HEK293T (cell line): Measurements from ENCODE around the gene PNKD.

Source experiments
- CTBP1 ChIP-seq: fragments of 450-650 bp; IDR thresholded peaks from 2 replicates; pipeline ENCODE4 v1.6.1; 2016; ENCODE audit warnings: borderline replicate concordance
- FOXA1 ChIP-seq: fragments of 450-650 bp; IDR thresholded peaks from 2 replicates; pipeline ENCODE4 v1.6.1; 2016; ENCODE audit warnings: mild to moderate bottlenecking
- FOXK2 ChIP-seq: fragments of 450-650 bp; IDR thresholded peaks from 2 replicates; pipeline ENCODE4 v1.6.1; 2016; ENCODE audit warnings: mild to moderate bottlenecking
- L3MBTL2 ChIP-seq: fragments of 450-650 bp; conservative IDR thresholded peaks from 2 replicates; pipeline ENCODE4 v1.6.1; 2016; ENCODE audit warnings: mild to moderate bottlenecking
- LEF1 ChIP-seq: fragments of 450-650 bp; IDR thresholded peaks from 2 replicates; pipeline ENCODE4 v1.6.1; 2017; ENCODE audit warnings: mild to moderate bottlenecking, borderline replicate concordance
- NFRKB ChIP-seq: fragments of 450-650 bp; IDR thresholded peaks from 2 replicates; pipeline ENCODE4 v1.6.1; 2016; ENCODE audit warnings: mild to moderate bottlenecking, moderate library complexity
- PKNOX1 ChIP-seq: fragments of 450-650 bp; IDR thresholded peaks from 2 replicates; pipeline ENCODE4 v1.6.1; 2016
- SP1 ChIP-seq: fragments of 450-650 bp; IDR thresholded peaks from 2 replicates; pipeline ENCODE4 v1.6.1; 2017
- SUZ12 ChIP-seq: fragments of 450-650 bp; IDR thresholded peaks from 2 replicates; pipeline ENCODE4 v1.6.1; 2016; ENCODE audit warnings: mild to moderate bottlenecking
- ZNF384 ChIP-seq: fragments of 450-650 bp; IDR thresholded peaks from 2 replicates; pipeline ENCODE4 v1.6.1; 2016

GRCh38 chr2:218295029-218295428 is 24.7 kb downstream of the PNKD start:
- TF ChIP-seq FOXA1 (no peak), ZNF384 (no peak), SP1 (no peak), SUZ12 (no peak), FOXK2 (no peak), LEF1 (no peak), PKNOX1 (no peak), NFRKB (no peak), CTBP1 (no peak), L3MBTL2 (no peak)
